PFSK-1 (cell line): Measurements from ENCODE around the gene GPR26.

Experiments used
- FOXP2 ChIP-seq: optimal IDR thresholded peaks from 2 replicates; pipeline ENCODE3; 2011; ENCODE audit warnings: borderline replicate concordance, control low read depth, inconsistent platforms; ENCODE audit not compliant: insufficient read depth; ENCODE audit errors: extremely low read length, extremely low read depth
- POLR2AphosphoS5 ChIP-seq: IDR thresholded peaks from 2 replicates; pipeline ENCODE4 v1.6.1; 2012; ENCODE audit warnings: low read depth, mild to moderate bottlenecking, control low read depth, low read length, moderate library complexity
- SIN3A ChIP-seq: IDR thresholded peaks from 2 replicates; pipeline ENCODE4 v1.6.1; 2012; ENCODE audit warnings: mild to moderate bottlenecking, low read length, moderate library complexity, borderline replicate concordance; ENCODE audit not compliant: insufficient read depth
- TAF1 ChIP-seq: IDR thresholded peaks from 2 replicates; pipeline ENCODE4 v1.6.1; 2012; ENCODE audit warnings: low read length, control low read depth, borderline replicate concordance; ENCODE audit not compliant: insufficient read depth
- TF ChIP-seq, protein P1 (sequence below), 2 experiments: IDR thresholded peaks; 2 replicates each; pipeline versions ENCODE4 v1.6.1 to v1.8.0; 2011 to 2012; ENCODE audit warnings: low read depth in 2 of 2, low read length in 2 of 2, control low read depth in 1 of 2, inconsistent platforms in 1 of 2, mild to moderate bottlenecking in 1 of 2, moderate library complexity in 1 of 2; ENCODE audit not compliant: insufficient read depth in 1 of 2

Gene GPR26

DNA sequence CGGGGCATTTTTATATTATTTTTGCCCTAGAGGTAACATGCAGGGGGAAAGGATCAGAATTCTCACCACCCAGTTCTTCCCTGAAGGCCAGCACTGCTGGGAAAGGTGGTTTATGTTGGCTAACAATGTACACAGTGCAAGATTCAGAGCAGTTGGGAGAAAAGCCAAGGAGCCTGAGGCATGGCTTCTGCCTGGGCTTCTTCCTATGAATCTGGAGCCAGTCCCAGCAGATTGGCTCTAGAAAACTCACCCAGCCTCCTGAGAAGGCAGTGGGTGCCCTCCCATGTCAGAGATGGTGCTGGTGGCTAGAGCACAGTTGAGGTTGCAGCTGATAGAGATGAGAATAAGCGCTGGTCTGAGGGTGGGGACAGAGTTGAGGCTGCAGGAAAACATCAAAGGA is 44.7 kb upstream of the GPR26 start:
- TF ChIP-seq POLR2AphosphoS5 (no peak), SIN3A (no peak), FOXP2 (no peak), TAF1 (no peak)
- TF ChIP-seq, protein P1, sequence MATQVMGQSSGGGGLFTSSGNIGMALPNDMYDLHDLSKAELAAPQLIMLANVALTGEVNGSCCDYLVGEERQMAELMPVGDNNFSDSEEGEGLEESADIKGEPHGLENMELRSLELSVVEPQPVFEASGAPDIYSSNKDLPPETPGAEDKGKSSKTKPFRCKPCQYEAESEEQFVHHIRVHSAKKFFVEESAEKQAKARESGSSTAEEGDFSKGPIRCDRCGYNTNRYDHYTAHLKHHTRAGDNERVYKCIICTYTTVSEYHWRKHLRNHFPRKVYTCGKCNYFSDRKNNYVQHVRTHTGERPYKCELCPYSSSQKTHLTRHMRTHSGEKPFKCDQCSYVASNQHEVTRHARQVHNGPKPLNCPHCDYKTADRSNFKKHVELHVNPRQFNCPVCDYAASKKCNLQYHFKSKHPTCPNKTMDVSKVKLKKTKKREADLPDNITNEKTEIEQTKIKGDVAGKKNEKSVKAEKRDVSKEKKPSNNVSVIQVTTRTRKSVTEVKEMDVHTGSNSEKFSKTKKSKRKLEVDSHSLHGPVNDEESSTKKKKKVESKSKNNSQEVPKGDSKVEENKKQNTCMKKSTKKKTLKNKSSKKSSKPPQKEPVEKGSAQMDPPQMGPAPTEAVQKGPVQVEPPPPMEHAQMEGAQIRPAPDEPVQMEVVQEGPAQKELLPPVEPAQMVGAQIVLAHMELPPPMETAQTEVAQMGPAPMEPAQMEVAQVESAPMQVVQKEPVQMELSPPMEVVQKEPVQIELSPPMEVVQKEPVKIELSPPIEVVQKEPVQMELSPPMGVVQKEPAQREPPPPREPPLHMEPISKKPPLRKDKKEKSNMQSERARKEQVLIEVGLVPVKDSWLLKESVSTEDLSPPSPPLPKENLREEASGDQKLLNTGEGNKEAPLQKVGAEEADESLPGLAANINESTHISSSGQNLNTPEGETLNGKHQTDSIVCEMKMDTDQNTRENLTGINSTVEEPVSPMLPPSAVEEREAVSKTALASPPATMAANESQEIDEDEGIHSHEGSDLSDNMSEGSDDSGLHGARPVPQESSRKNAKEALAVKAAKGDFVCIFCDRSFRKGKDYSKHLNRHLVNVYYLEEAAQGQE (IDR thresholded peaks at IDR 0.05; ENCODE audit: insufficient read depth in 1 of 2, low read depth in 2 of 2, low read length in 2 of 2): no peak

DNA sequence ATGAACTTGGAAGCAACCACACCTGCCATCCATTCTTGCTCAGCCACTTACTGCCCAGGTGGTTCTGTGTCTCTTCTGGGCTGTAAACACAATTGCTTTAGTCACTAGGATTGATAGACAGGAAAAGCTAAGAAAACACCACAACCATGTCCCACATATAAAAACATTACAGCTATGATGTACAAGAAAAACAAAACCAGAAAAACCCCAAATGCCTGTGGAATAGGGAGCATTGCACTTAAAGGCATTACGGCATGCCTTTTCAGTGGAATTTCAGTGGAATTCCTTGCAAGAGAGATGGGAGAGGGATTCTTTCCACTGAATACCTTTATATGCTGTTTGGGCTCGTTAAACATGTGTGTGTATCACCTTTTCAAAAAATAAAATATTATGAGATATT is 44.2 kb upstream of the GPR26 start:
- TF ChIP-seq, protein P1 (IDR thresholded peaks at IDR 0.05; ENCODE audit: insufficient read depth in 1 of 2, low read depth in 2 of 2, low read length in 2 of 2): no peak
- TF ChIP-seq POLR2AphosphoS5: no peak
- no peak for TF ChIP-seq TAF1
- TF ChIP-seq SIN3A: no peak
- TF ChIP-seq FOXP2: no peak

DNA sequence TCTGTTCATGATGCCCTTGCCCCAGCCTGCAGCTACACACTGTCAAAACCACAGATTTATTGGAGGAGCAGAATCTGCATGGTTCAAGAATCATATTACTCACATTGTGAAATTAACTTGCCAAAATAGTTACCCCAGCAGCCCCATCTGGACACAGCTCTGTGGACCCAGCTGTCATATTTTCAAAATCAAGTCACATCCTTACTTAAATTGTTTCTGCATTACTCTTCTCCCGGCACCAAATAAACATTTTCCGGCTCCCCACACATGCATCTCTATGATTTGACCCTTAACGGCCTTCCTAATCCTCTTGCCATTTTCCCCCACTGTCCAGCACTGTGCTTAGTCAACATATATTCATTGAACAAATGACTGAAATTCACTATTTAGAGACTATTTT is 43.8 kb upstream of the GPR26 start:
- TF ChIP-seq TAF1 (no peak), SIN3A (no peak), FOXP2 (no peak), POLR2AphosphoS5 (no peak)
- TF ChIP-seq, protein P1 (IDR thresholded peaks at IDR 0.05; ENCODE audit: insufficient read depth in 1 of 2, low read depth in 2 of 2, low read length in 2 of 2): no peak

DNA sequence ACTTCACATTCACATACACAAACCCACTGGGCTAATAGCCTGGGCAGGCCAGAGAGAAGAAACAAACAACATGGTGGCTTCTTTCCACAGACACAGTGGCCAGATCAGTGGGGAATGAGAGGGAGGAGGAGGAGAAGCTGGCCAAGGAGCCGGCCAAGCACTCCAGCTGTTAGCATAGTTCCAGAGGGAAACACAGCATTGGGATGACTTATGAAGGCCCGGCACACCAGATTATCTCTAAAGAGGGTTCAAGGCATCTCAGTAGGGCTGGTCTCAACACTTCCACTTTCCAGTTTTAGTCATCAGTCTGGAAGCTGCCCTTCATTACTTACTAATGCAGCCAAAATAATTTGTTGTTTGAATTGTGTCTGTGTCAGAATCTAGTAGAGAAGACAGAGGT is 42.1 kb upstream of the GPR26 start:
- TF ChIP-seq TAF1 (no peak), POLR2AphosphoS5 (no peak), FOXP2 (no peak), SIN3A (no peak)
- TF ChIP-seq, protein P1 (IDR thresholded peaks at IDR 0.05; ENCODE audit: insufficient read depth in 1 of 2, low read depth in 2 of 2, low read length in 2 of 2): no peak

DNA sequence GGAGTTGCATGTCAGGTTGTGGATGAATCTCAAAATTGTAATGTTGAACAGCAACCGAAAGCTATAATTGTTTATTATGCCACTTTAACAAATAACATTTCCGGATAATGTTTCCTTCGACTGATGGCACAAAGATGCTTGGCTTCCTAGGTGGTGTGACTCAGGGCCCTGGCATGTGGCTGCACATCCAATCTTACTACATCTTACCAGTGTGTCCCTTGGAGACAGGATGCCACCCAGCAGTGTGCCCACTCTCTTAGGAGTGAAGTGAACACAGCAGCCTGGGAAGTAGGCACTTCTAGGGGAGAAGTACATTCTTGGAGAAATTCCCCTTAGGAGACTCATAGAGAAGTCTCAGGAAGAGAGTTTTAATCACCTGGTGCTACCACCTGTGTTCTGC is 33.0 kb upstream of the GPR26 start:
- TF ChIP-seq TAF1: no peak
- no peak for TF ChIP-seq SIN3A
- TF ChIP-seq, protein P1 (IDR thresholded peaks at IDR 0.05; ENCODE audit: insufficient read depth in 1 of 2, low read depth in 2 of 2, low read length in 2 of 2): no peak
- TF ChIP-seq FOXP2: no peak
- no peak for TF ChIP-seq POLR2AphosphoS5
